A549 (cell line): ENCODE results near the gene CACNA2D4.

ENCODE experiments used
- BHLHE40 ChIP-seq: IDR thresholded peaks from 2 replicates; pipeline ENCODE4 v1.6.1; 2012; ENCODE audit warnings: low read depth, low read length, inconsistent platforms
- CTCF ChIP-seq: fragments of >200 bp; sonication (Bioruptor Twin); formaldehyde crosslinking; IDR thresholded peaks from 3 replicates; pipeline ENCODE4 v1.5.1; 2016
- JUNB ChIP-seq: fragments of >200 bp; sonication (Bioruptor Twin); formaldehyde crosslinking; IDR thresholded peaks from 2 replicates; pipeline ENCODE4 v1.6.1; 2016
- KDM5A ChIP-seq: fragments of 200-600 bp; sonication (generic); IDR thresholded peaks from 2 replicates; pipeline ENCODE4 v1.6.1; 2016; ENCODE audit warnings: antibody characterized with exemption, mild to moderate bottlenecking
- NFE2L2 ChIP-seq: fragments of 150-350 bp; conservative IDR thresholded peaks from 2 replicates; pipeline ENCODE4 v1.6.1; 2014; ENCODE audit warnings: low read length
- POLR2A ChIP-seq: IDR thresholded peaks from 2 replicates; pipeline ENCODE4 v1.6.1; 2012; ENCODE audit warnings: mild to moderate bottlenecking, low read length
- RAD21 ChIP-seq, 2 experiments: fragments of >200 bp in 1 of 2; sonication (Bioruptor Twin) in 1 of 2; formaldehyde crosslinking in 1 of 2; IDR thresholded peaks in 1 of 2; conservative IDR thresholded peaks in 1 of 2; 2 replicates in 1 of 2; 3 replicates in 1 of 2; pipeline ENCODE4 v1.6.1; 2012 to 2018; ENCODE audit warnings: inconsistent platforms in 1 of 2
- REST ChIP-seq: fragments of 200-600 bp; sonication (generic); IDR thresholded peaks from 2 replicates; pipeline ENCODE4 v1.6.1; 2016; ENCODE audit warnings: antibody characterized with exemption, mild to moderate bottlenecking, moderate library complexity
- USF2 ChIP-seq: fragments of 450-650 bp; IDR thresholded peaks from 2 replicates; pipeline ENCODE4 v1.6.1; 2014; ENCODE audit warnings: antibody characterized with exemption
- ZFP36 ChIP-seq: fragments of 450-650 bp; IDR thresholded peaks from 2 replicates; pipeline ENCODE4 v1.6.1; 2014; ENCODE audit warnings: borderline replicate concordance; ENCODE audit not compliant: partially characterized antibody

- TF ChIP-seq RAD21 (conservative IDR thresholded peaks at IDR 0.05 in 1 of 2, IDR thresholded peaks at IDR 0.05 in 1 of 2) (no peak), JUNB (no peak), CTCF (no peak), BHLHE40 (no peak), POLR2A (no peak), NFE2L2 (no peak), KDM5A (no peak), REST (no peak), USF2 (no peak), ZFP36 (no peak)
These were observed 121.2 kb downstream of the CACNA2D4 start for GRCh38 chr12:1797011-1797901.
